LoVo (cell line): ENCODE data around the gene KCNMA1.

Source experiments
- DNase-seq: peaks from one replicate; pipeline ENCODE4 v3.0.0-alpha.2; 2016; ENCODE audit warnings: low spot score

KCNMA1 gene

DNA sequence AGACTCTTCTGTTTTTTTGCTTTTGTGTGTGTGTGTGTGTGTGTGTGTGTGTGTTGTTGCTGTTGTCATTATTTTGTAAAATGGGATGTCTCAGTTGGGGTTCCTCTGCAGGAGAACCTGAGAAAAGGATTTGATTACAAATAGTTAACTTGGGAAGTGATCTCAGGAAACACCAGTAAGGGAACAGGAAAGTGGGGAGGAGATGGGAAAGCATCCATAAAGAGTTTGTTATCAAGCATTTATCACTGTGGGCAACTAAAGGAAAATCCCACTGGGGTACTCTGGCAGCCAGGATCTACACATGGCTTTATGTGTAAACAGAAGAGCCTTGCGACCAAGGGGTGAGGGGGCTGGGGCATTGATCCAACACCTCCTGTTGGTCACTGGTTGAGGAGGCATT lies 485.4 kb downstream of the KCNMA1 start:
- no peak for DNase-seq

GRCh38 chr10:77151408-77151807 lies 486.2 kb downstream of the KCNMA1 start:
- no peak for DNase-seq

DNA sequence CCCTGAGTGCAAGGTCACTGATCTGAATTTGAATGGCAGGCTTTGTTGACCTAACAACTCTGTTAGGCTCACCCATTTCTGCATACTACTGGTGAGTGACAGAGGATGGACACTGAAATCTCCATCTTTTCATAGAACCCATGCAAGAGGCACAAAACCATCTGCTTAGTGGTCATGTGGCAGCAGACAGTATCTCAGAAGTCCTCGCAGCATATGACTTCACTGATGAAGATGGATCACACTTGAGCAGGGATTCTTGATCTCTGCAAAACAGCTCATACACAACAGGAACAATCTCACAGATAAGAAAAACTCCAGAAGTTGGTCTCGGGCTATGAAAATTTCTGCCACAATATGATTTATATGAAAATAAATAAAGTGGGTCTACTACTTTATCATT lies 487.9 kb downstream of the KCNMA1 start:
- DNase-seq = no peak

DNA sequence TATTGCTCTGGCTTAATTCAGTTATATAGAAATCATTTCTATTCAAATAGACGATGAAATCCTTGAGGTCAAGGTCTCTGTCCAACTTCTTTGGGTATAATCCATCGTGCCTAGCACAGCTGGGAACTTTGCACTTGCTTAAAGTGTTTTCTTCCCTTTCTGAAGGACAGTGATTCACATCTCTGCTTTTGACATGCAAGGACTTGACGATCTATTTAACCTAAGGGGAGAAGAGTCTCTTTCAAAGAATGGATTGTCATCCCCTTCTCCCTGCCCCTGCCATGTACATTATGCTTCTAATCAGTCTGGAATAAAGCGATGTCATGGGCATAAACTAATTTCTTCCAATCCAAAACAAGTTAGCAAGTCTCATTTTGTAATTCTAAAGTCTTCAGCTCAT lies 488.6 kb downstream of the KCNMA1 start:
- no peak for DNase-seq

- DNase-seq = no peak
Measured at GRCh38 chr10:77147871-77148270, 489.7 kb downstream of the KCNMA1 start.

DNA sequence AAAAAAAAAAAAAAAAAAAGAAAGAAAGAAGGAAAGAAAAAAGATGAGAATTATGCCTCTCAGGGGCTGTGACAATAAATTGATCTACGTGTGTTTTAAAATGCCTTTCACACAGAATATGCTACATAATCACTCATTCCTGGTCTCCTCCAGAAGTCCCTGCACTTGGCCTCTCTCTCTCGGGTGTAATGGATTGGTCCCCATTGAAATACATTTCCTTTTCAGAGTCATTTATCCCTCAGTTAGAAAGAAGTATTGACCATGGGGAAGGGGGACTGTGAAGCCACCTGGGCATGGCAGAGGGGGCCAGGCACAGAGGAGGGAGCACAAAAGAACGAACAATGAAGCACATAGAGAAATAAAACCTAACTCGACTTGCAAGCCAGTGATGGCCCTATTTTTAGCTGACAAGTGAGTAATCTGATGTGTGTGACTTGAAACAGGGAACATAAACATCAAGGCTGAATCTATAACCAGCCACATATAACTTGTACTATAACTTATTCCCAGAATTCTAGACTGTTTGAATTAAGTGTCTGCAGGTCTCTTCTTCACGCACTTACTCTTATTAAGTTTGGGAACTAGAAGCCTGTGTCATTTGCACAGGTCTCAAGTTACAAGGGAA lies 490.8 kb downstream of the KCNMA1 start:
- DNase-seq = no peak

DNA sequence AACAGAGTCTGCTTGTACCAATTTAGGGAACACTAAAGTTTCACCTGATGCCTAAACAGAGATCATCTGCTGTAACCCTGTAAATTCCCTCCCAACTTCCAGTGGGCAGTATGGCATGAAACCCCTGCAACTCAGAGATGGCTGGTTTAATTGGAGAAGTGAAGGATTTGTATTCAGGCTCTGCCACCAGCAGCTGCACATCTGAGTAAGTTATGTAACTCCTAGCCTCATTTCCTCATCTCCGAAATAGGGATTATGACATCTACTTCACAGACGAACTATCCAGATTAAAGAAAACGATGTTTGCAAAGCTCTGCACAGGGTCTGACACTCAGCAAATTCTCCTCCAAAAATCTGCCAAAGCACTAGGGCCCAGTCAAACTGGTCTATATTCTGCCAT lies 493.0 kb downstream of the KCNMA1 start:
- no peak for DNase-seq

DNA sequence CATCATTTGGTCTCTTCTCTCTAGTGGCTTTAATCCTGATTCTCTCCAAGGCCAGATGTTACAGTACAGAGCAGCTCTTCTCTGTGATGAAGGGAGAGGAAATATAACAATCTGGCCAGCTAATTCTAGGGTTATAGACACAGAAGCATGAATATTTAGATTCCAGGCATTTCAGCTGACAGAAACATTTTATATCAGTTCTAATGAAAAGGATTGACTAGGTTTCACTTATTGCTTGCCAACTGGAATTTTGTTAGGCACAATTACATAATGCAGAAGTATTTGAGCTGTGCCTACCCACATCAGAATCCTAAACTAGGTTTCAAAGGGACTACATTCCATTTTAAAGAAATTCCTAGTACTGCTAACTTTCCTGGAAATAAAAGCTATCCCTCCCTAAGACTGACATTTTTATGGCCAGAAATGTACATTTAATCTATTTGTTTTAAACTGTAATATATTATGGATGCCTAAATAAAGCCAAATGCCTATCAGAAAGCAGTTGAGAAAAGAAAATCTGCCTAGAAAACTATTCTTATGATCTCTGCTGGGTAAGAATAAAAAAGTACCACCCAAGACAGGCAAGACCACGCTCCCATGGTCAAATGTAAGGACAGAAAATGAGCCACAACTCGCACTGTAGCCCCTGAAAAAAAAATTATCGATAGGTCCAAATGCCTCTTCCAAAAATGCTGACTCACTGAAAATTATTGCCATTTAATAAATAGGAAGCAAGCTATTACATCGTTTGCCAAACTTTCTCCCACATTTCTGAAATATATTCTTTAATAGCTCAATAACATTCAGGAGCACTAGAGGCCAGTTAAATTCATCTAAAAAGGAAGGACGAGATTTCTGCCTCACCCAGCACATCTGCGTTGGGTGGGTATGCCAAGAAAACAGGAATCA lies 498.1 kb downstream of the KCNMA1 start:
- no peak for DNase-seq

- DNase-seq = no peak
Measured at GRCh38 chr10:77138541-77138940, 499.1 kb downstream of the KCNMA1 start.

- no peak for DNase-seq
Measured at GRCh38 chr10:77135555-77135954, 502.1 kb downstream of the KCNMA1 start.

- DNase-seq = no peak
Measured at GRCh38 chr10:77131214-77131613, 506.4 kb downstream of the KCNMA1 start.

DNA sequence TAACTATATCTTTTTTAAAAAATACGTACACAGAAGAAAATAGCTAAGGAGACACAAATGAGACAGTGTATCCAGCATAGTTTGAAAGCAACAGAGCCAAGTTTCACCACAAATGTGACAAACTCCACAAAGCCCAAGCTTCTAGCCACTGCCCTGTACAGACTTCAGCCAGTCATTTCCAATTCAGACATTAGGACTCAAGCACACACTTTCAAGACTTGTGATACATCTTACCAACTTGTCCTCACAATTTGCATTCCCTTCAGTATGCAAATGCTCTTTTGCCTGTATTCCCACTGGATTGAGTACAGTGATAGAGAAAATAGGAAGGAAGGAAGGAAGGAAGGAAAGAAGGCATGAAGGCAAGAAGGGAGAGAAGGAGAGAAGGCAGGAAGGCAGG lies 510.4 kb downstream of the KCNMA1 start:
- no peak for DNase-seq

DNA sequence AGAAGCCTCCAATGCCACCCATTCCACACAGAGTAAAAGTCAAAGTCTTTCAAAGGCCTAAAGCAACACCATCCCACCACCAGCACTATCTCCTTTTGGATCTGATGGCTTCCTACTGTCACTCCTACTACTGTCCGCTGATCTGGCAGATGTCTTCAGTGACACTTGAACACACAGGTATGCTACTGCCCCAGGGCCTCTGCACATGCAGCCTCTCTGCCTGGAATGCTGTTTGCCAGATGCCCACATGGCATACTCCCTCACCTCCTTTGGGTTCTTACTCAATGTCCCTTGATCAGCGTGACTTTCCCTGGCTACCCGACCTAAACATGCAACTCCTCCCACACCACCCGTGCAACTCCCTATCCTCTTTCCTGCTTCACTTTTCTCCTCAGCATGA lies 512.4 kb downstream of the KCNMA1 start:
- DNase-seq = no peak

- no peak for DNase-seq
Measured at GRCh38 chr10:77123330-77123729, 514.3 kb downstream of the KCNMA1 start.

- no peak for DNase-seq
Measured at GRCh38 chr10:77121829-77122228, 515.8 kb downstream of the KCNMA1 start.

- no peak for DNase-seq
Measured at GRCh38 chr10:77120666-77121376, 516.8 kb downstream of the KCNMA1 start.

GRCh38 chr10:77120012-77120411 lies 517.6 kb downstream of the KCNMA1 start:
- DNase-seq = no peak

DNA sequence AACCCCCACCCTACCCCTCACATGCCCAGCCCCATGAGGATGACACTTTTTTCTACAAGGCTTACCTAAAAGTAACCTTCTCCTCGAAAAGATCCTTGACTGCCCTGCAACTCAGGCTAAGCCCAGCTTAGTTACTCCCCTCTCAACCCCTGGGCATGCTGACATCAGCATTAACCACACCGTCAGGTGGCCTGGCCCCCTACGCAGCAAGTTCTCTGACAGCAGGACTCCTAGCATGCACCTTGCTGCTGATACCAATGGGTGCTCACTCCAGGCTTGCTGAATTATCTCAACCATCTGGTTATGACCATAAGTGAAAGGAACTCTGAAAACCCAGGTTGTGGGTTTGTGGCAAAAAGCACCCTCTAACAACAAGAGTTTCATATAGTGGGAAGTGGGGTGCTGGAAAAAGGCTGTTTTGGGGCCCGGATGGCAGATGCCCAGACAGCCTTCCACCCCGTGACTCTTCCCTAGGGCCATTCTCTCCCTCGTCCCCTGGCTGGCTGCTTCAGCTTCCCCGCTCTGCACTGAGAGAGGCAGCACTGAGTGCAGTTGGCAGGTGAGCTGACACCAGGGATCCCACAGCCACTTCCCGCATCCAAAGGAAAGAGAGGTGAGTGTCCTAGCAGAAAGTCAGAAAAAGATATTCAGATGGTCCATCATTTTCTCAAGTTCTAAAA lies 518.9 kb downstream of the KCNMA1 start:
- no peak for DNase-seq

- DNase-seq = no peak
Measured at GRCh38 chr10:77117501-77117900, 520.1 kb downstream of the KCNMA1 start.

- DNase-seq = no peak
Measured at GRCh38 chr10:77116904-77117303, 520.7 kb downstream of the KCNMA1 start.

- DNase-seq = no peak
Measured at GRCh38 chr10:77114181-77114821, 523.3 kb downstream of the KCNMA1 start.
